ENCODE measurements around the gene SUGP2. TPM values are rescaled to one million over a fixed set of nuclear protein-coding genes. Genes with fewer than 3 reads are reported as not detected.

SUGP2 gene
- total and polyA plus RNA-seq, 12 donors, result 22.0 to 291 (median 53.2) TPM

- DNase-seq, result no peak
- intact Hi-C loops (cut with DNase I), result no loop called here
- no peaks in the 10 kb centered on the region for H3K9me3 ChIP-seq (replicated peaks in 1 of 3)
- H3K27ac ChIP-seq, result no peak overlapping the region
- TF ChIP-seq POLR2A (IDR thresholded peaks at IDR 0.05) (no peak), CTCF (IDR thresholded peaks at IDR 0.05) (no peak)
- H3K27me3 ChIP-seq, result no peaks in the 10 kb centered on the region
- H3K4me3 ChIP-seq, result no peak overlapping the region
- H3K36me3 ChIP-seq (replicated peaks in 1 of 2), result no peaks in the 10 kb centered on the region
- H3K4me1 ChIP-seq (replicated peaks in 1 of 2), result peaks cover 0 to 6% of the 10 kb centered on the region in 2 donors
Measured at GRCh38 chr19:18946335-18946734, 87.0 kb downstream of the SUGP2 start.

- TF ChIP-seq CTCF (IDR thresholded peaks at IDR 0.05) (no peak), POLR2A (IDR thresholded peaks at IDR 0.05) (no peak)
- H3K36me3 ChIP-seq (replicated peaks in 1 of 2), result no peaks in the 10 kb centered on the region
- no peak overlapping the region for H3K4me3 ChIP-seq
- peaks cover 0 to 6% of the 10 kb centered on the region in 2 donors for H3K4me1 ChIP-seq (replicated peaks in 1 of 2)
- 86 to 92% (median 88%) methylated on average over 8 to 9 of the region's 9 CpGs for WGBS, 4 donors
- H3K27me3 ChIP-seq, result no peaks in the 10 kb centered on the region
- no peak overlapping the region for H3K27ac ChIP-seq
- no peaks in the 10 kb centered on the region for H3K9me3 ChIP-seq (replicated peaks in 1 of 3)
- no peak for DNase-seq
- intact Hi-C loops (cut with DNase I), result no loop called here
Measured at GRCh38 chr19:18945297-18945696, 88.0 kb downstream of the SUGP2 start.

GRCh38 chr19:18943465-18943864, 89.9 kb downstream of the SUGP2 start:
- Histone ChIP-seq H3K4me3 (no peak overlapping the region), H3K4me1 (replicated peaks in 1 of 2) (peaks cover 0 to 14% of the 10 kb centered on the region in 2 donors), H3K9me3 (replicated peaks in 1 of 3) (no peaks in the 10 kb centered on the region), H3K27me3 (no peaks in the 10 kb centered on the region), H3K27ac (no peak overlapping the region), H3K36me3 (replicated peaks in 1 of 2) (no peaks in the 10 kb centered on the region)
- intact Hi-C loops (cut with DNase I), result loop anchor here in 1 of 2 donors (5.0 kb wide), 1 partner anchor 39 kb away; no protein-coding TSS in a partner anchor
- TF ChIP-seq CTCF (IDR thresholded peaks at IDR 0.05) (no peak), POLR2A (IDR thresholded peaks at IDR 0.05) (no peak)
- 72 to 84% (median 74%) methylated on average over 4 of the region's 4 CpGs for WGBS, 4 donors
- no peak for DNase-seq

GRCh38 chr19:18942692-18943091, 90.6 kb downstream of the SUGP2 start:
- Histone ChIP-seq H3K4me1 (replicated peaks in 1 of 2) (peaks cover 0 to 14% of the 10 kb centered on the region in 2 donors), H3K4me3 (no peak overlapping the region), H3K9me3 (replicated peaks in 1 of 3) (no peaks in the 10 kb centered on the region), H3K36me3 (replicated peaks in 1 of 2) (no peaks in the 10 kb centered on the region), H3K27ac (no peak overlapping the region), H3K27me3 (no peaks in the 10 kb centered on the region)
- DNase-seq, result no peak
- intact Hi-C loops (cut with DNase I), result loop anchor here in 1 of 2 donors (5.0 kb wide), 1 partner anchor 40 kb away; no protein-coding TSS in a partner anchor
- TF ChIP-seq CTCF (IDR thresholded peaks at IDR 0.05), result no peak
- TF ChIP-seq POLR2A (IDR thresholded peaks at IDR 0.05), result no peak
- WGBS, 4 donors, result 81 to 89% (median 85%) methylated on average over 6 of the region's 6 CpGs

All from adrenal gland (tissue), 12 donors.